Liver (tissue), 3 donors: ENCODE measurements around the gene KCNMA1.

ENCODE experiments used
- GABPA ChIP-seq, 2 donors: IDR thresholded peaks in 1 of 2; conservative IDR thresholded peaks in 1 of 2; 2 replicates each; pipeline ENCODE4 v1.6.1; 2016; ENCODE audit warnings: antibody characterized with exemption in 2 of 2, mild to moderate bottlenecking in 1 of 2, moderate library complexity in 1 of 2
- HNF4A ChIP-seq, 2 donors: conservative IDR thresholded peaks; 2 replicates each; pipeline ENCODE4 v1.6.1; 2016; ENCODE audit warnings: antibody characterized with exemption in 2 of 2, mild to moderate bottlenecking in 2 of 2
- JUND ChIP-seq, 2 donors: IDR thresholded peaks; 2 replicates each; pipeline ENCODE4 v1.6.1; 2016; ENCODE audit warnings: antibody characterized with exemption in 2 of 2
- NR2F2 ChIP-seq: IDR thresholded peaks from 2 replicates; pipeline ENCODE4 v1.6.1; 2016; ENCODE audit warnings: antibody characterized with exemption
- RAD21 ChIP-seq, 2 donors: IDR thresholded peaks; 2 replicates each; pipeline ENCODE4 v1.6.1; 2016; ENCODE audit warnings: antibody characterized with exemption in 2 of 2, mild to moderate bottlenecking in 2 of 2
- RXRA ChIP-seq, 2 donors: IDR thresholded peaks; 2 replicates each; pipeline ENCODE4 v1.6.1; 2017 to 2018; ENCODE audit warnings: antibody characterized with exemption in 2 of 2, mild to moderate bottlenecking in 1 of 2
- SP1 ChIP-seq: IDR thresholded peaks from 2 replicates; pipeline ENCODE4 v1.6.1; 2018; ENCODE audit warnings: antibody characterized with exemption, mild to moderate bottlenecking
- YY1 ChIP-seq: IDR thresholded peaks from 2 replicates; pipeline ENCODE4 v1.6.1; 2016; ENCODE audit warnings: antibody characterized with exemption, mild to moderate bottlenecking
- TF ChIP-seq, protein P1 (sequence below): fragments of 150-350 bp; IDR thresholded peaks from 2 replicates; pipeline ENCODE4 v1.5.1; 2017; ENCODE audit warnings: improper control_type of control experiment, low read depth, low read length; ENCODE audit not compliant: missing input control
- TF ChIP-seq, protein P2 (sequence below): IDR thresholded peaks from 2 replicates; pipeline ENCODE4 v1.6.1; 2016; ENCODE audit warnings: antibody characterized with exemption, mild to moderate bottlenecking
- TF ChIP-seq, protein P3 (sequence below): IDR thresholded peaks from 2 replicates; pipeline ENCODE4 v1.6.1; 2016; ENCODE audit warnings: antibody characterized with exemption
- TF ChIP-seq, protein P4 (sequence below): IDR thresholded peaks from 2 replicates; pipeline ENCODE4 v1.6.1; 2016; ENCODE audit warnings: antibody characterized with exemption
- donor health status: healthy.
- donor health status: healthy.

DNA sequence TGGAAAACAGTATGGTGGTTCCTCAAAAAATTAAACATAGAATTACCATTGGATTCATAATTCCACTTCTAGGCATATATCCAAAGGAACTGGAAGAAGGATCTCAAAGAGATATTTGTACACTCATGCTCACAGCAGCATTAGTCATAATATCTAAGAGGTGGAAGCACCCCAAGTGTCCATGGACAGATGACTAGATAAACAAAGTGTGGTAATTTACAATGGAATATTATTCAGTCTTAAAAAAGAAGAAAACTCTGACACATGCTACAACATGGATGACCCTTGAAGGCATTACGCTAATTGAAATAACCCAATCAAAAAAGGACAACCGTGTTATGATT is 594.2 kb downstream of the KCNMA1 start:
- TF ChIP-seq NR2F2 (no peak), GABPA (IDR thresholded peaks at IDR 0.05 in 1 of 2, conservative IDR thresholded peaks at IDR 0.05 in 1 of 2) (no peak), RAD21 (IDR thresholded peaks at IDR 0.05) (no peak), SP1 (no peak), JUND (IDR thresholded peaks at IDR 0.05) (no peak), HNF4A (conservative IDR thresholded peaks at IDR 0.05) (no peak), RXRA (IDR thresholded peaks at IDR 0.05) (no peak), YY1 (no peak)
- TF ChIP-seq, protein P1, sequence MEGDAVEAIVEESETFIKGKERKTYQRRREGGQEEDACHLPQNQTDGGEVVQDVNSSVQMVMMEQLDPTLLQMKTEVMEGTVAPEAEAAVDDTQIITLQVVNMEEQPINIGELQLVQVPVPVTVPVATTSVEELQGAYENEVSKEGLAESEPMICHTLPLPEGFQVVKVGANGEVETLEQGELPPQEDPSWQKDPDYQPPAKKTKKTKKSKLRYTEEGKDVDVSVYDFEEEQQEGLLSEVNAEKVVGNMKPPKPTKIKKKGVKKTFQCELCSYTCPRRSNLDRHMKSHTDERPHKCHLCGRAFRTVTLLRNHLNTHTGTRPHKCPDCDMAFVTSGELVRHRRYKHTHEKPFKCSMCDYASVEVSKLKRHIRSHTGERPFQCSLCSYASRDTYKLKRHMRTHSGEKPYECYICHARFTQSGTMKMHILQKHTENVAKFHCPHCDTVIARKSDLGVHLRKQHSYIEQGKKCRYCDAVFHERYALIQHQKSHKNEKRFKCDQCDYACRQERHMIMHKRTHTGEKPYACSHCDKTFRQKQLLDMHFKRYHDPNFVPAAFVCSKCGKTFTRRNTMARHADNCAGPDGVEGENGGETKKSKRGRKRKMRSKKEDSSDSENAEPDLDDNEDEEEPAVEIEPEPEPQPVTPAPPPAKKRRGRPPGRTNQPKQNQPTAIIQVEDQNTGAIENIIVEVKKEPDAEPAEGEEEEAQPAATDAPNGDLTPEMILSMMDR = no peak
- TF ChIP-seq, protein P2, sequence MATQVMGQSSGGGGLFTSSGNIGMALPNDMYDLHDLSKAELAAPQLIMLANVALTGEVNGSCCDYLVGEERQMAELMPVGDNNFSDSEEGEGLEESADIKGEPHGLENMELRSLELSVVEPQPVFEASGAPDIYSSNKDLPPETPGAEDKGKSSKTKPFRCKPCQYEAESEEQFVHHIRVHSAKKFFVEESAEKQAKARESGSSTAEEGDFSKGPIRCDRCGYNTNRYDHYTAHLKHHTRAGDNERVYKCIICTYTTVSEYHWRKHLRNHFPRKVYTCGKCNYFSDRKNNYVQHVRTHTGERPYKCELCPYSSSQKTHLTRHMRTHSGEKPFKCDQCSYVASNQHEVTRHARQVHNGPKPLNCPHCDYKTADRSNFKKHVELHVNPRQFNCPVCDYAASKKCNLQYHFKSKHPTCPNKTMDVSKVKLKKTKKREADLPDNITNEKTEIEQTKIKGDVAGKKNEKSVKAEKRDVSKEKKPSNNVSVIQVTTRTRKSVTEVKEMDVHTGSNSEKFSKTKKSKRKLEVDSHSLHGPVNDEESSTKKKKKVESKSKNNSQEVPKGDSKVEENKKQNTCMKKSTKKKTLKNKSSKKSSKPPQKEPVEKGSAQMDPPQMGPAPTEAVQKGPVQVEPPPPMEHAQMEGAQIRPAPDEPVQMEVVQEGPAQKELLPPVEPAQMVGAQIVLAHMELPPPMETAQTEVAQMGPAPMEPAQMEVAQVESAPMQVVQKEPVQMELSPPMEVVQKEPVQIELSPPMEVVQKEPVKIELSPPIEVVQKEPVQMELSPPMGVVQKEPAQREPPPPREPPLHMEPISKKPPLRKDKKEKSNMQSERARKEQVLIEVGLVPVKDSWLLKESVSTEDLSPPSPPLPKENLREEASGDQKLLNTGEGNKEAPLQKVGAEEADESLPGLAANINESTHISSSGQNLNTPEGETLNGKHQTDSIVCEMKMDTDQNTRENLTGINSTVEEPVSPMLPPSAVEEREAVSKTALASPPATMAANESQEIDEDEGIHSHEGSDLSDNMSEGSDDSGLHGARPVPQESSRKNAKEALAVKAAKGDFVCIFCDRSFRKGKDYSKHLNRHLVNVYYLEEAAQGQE = no peak
- TF ChIP-seq, protein P3, sequence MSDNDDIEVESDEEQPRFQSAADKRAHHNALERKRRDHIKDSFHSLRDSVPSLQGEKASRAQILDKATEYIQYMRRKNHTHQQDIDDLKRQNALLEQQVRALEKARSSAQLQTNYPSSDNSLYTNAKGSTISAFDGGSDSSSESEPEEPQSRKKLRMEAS = no peak
- TF ChIP-seq, protein P4, sequence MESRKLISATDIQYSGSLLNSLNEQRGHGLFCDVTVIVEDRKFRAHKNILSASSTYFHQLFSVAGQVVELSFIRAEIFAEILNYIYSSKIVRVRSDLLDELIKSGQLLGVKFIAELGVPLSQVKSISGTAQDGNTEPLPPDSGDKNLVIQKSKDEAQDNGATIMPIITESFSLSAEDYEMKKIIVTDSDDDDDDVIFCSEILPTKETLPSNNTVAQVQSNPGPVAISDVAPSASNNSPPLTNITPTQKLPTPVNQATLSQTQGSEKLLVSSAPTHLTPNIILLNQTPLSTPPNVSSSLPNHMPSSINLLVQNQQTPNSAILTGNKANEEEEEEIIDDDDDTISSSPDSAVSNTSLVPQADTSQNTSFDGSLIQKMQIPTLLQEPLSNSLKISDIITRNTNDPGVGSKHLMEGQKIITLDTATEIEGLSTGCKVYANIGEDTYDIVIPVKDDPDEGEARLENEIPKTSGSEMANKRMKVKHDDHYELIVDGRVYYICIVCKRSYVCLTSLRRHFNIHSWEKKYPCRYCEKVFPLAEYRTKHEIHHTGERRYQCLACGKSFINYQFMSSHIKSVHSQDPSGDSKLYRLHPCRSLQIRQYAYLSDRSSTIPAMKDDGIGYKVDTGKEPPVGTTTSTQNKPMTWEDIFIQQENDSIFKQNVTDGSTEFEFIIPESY = no peak
